Hematopoietic multipotent progenitor cell treated with erythropoietin and hydrocortisone succinate and interleukin-3 and kit ligand, for 17 days (in vitro differentiated cells): ENCODE results near the gene JARID2.

Experiments
- DNase-seq: peaks from one replicate; pipeline ENCODE4 v3.0.0-alpha.2; 2015; ENCODE audit warnings: low spot score

Gene JARID2

GRCh38 chr6:15245361-15246216 is at the start of gene JARID2:
Gene JARID2 (plus strand): TSS chr6:15246069. CDS start chr6:15246540, 471 bp downstream.
- DNase-seq: peak; percentile 92

- DNase-seq: no peak
These were observed 45.8 kb upstream of the JARID2 start for GRCh38 chr6:15200087-15200486.

- DNase-seq: no peak
These were observed 40.5 kb upstream of the JARID2 start for GRCh38 chr6:15205321-15205720.

- no peak for DNase-seq
These were observed 39.0 kb upstream of the JARID2 start for GRCh38 chr6:15206887-15207286.

- no peak for DNase-seq
These were observed 37.9 kb upstream of the JARID2 start for GRCh38 chr6:15207923-15208322.

GRCh38 chr6:15213838-15214400 is 31.9 kb upstream of the JARID2 start:
- DNase-seq: no peak

- no peak for DNase-seq
These were observed 27.5 kb upstream of the JARID2 start for GRCh38 chr6:15218401-15218800.

- DNase-seq: no peak
These were observed 25.8 kb upstream of the JARID2 start for GRCh38 chr6:15220062-15220461.

- no peak for DNase-seq
These were observed 18.0 kb upstream of the JARID2 start for GRCh38 chr6:15227827-15228318.

GRCh38 chr6:15230827-15231226 is 15.0 kb upstream of the JARID2 start:
- DNase-seq: no peak

- DNase-seq: no peak
These were observed 12.9 kb upstream of the JARID2 start for GRCh38 chr6:15232836-15233510.

- DNase-seq: no peak
These were observed 11.7 kb upstream of the JARID2 start for GRCh38 chr6:15234068-15234758.

GRCh38 chr6:15239616-15240364 is 6.1 kb upstream of the JARID2 start:
- DNase-seq: no peak

- peak; percentile 8 for DNase-seq
These were observed 3.4 kb upstream of the JARID2 start for GRCh38 chr6:15242503-15242902.

- DNase-seq: no peak
These were observed 2.8 kb upstream of the JARID2 start for GRCh38 chr6:15242937-15243614.

GRCh38 chr6:15243910-15244619 is 1.8 kb upstream of the JARID2 start:
- DNase-seq: peak; percentile 23

- DNase-seq: peak; percentile 80
These were observed 1.1 kb upstream of the JARID2 start for GRCh38 chr6:15244620-15245360.

- DNase-seq: no peak
These were observed 372 bp downstream of the JARID2 start for GRCh38 chr6:15246217-15246665.
